HepG2 (cell line): ENCODE measurements around the gene KHNYN. TPM values are rescaled to one million over a fixed set of nuclear protein-coding genes. Genes with fewer than 3 reads are reported as not detected.
A peak's percentile ranks its signal among the peaks of the same experiment; 100 is the strongest.

Experiments
- ATAC-seq: fragments of 200-7000 bp; cut with Tn5 transposase; 3 replicates; pipeline ENCODE4 v1.9.1; 2020; ENCODE audit warnings: mild to moderate bottlenecking, moderate library complexity
- BruUV-seq: library from RNA; stranded (reverse); fragments of 400-500 nt; replicated peaks from 2 replicates; lab custom pipeline; 2021; lab: Mats Ljungman, UMichigan
- CTCF ChIA-PET: fragments of 300-600 bp; formaldehyde crosslinking; extraction: SDS; loops from one replicate; lab custom pipeline; 2021; ENCODE audit warnings: low total read pairs, inconsistent platforms, low intra/inter-chr PET ratio; lab: Yijun Ruan, JAX
- POLR2A ChIA-PET: fragments of 350-600 bp; sonication (Branson Sonifier 250); formaldehyde crosslinking; loops from one replicate; lab custom pipeline; 2020; ENCODE audit warnings: antibody characterized with exemption, inconsistent platforms; lab: Yijun Ruan, JAX
- DNase-seq: peaks from one replicate; pipeline ENCODE4 v3.0.0-alpha.2; 2015; ENCODE audit warnings: low spot score
- FAIRE-seq: peaks from 3 replicates; lab custom pipeline; 2011; peaks lifted over from hg19 to GRCh38; lab: Jason Lieb, UNC
- H2AFZ ChIP-seq: one replicate; pipeline ENCODE4 v1.6.1; 2011; ENCODE audit warnings: low read length, inconsistent platforms
- H3K27ac ChIP-seq: fragments of 300-600 bp; 3 replicates; pipeline ENCODE4 v1.8.0; 2011; ENCODE audit warnings: mixed run types, mild to moderate bottlenecking, mixed read lengths, low read length, inconsistent platforms; ENCODE audit not compliant: insufficient read depth; ENCODE audit errors: extremely low read length
- H3K27me3 ChIP-seq, 2 experiments: fragments of 200-600 bp in 1 of 2; 2 replicates in 1 of 2; 3 replicates in 1 of 2; pipeline versions ENCODE4 v1.6.0 to v1.8.0; 2011; ENCODE audit warnings: low read length in 2 of 2, mild to moderate bottlenecking in 2 of 2, moderate library complexity in 2 of 2, inconsistent platforms in 1 of 2; ENCODE audit not compliant: insufficient read depth in 2 of 2, control insufficient read depth in 1 of 2
- H3K36me3 ChIP-seq, 2 experiments: fragments of 200-600 bp in 1 of 2; replicated peaks in 1 of 2; 2 replicates in 1 of 2; 3 replicates in 1 of 2; pipeline versions ENCODE4 v1.5.1 to v1.8.0; 2011; ENCODE audit warnings: low read length in 2 of 2, inconsistent platforms in 1 of 2; ENCODE audit not compliant: insufficient read depth in 2 of 2, control insufficient read depth in 1 of 2
- H3K4me1 ChIP-seq: 2 replicates; pipeline ENCODE4 v1.5.1; 2012; ENCODE audit warnings: low read length, inconsistent platforms; ENCODE audit not compliant: insufficient read depth
- H3K4me2 ChIP-seq: 2 replicates; pipeline ENCODE4 v1.6.0; 2011; ENCODE audit warnings: low read depth, low read length, inconsistent platforms
- H3K4me3 ChIP-seq, 3 experiments: fragments of 200-600 bp in 1 of 3; sonication (generic), shearing (Covaris generic) in 1 of 3; replicated peaks in 1 of 3; 2 replicates each; pipeline ENCODE4 v1.5.1; 2011 to 2016; ENCODE audit warnings: low read length in 3 of 3, inconsistent platforms in 2 of 3, low read depth in 2 of 3, mild to moderate bottlenecking in 2 of 3, control low read depth in 1 of 3, mixed read lengths in 1 of 3; ENCODE audit not compliant: insufficient read depth in 1 of 3
- H3K79me2 ChIP-seq: one replicate; pipeline ENCODE4 v1.6.1; 2011; ENCODE audit warnings: low read length, inconsistent platforms; ENCODE audit not compliant: insufficient read depth
- H3K9ac ChIP-seq: 2 replicates; pipeline ENCODE4 v1.6.0; 2011; ENCODE audit warnings: mild to moderate bottlenecking, low read depth, low read length, inconsistent platforms; ENCODE audit not compliant: insufficient read depth
- H3K9me3 ChIP-seq: 2 replicates; pipeline ENCODE4 v1.5.1; 2012; ENCODE audit warnings: mild to moderate bottlenecking, low read length
- H4K20me1 ChIP-seq: 2 replicates; pipeline ENCODE4 v1.6.0; 2011; ENCODE audit warnings: inconsistent platforms, mild to moderate bottlenecking, low read length, moderate library complexity; ENCODE audit not compliant: insufficient read depth
- AGO1 ChIP-seq: fragments of 200-400 bp; formaldehyde crosslinking; IDR thresholded peaks from 2 replicates; pipeline ENCODE4 v1.6.1; 2017; ENCODE audit warnings: mild to moderate bottlenecking, low read depth, low read length, moderate library complexity; ENCODE audit not compliant: poor library complexity, severe bottlenecking
- BORCS8-MEF2B ChIP-seq: sonication (generic); formaldehyde crosslinking; IDR thresholded peaks from 2 replicates; pipeline ENCODE4 v1.8.0; 2022; ENCODE audit warnings: mild to moderate bottlenecking, missing genetic modification reagents
- GMEB2 ChIP-seq: IDR thresholded peaks from 2 replicates; pipeline ENCODE4 v1.6.1; 2016; ENCODE audit warnings: missing biosample characterization, missing genetic modification reagents, low read depth
- MYNN ChIP-seq: sonication (generic); formaldehyde crosslinking; IDR thresholded peaks from 2 replicates; pipeline ENCODE4 v1.4.0; 2020; ENCODE audit warnings: mild to moderate bottlenecking, low read depth, missing genetic modification reagents
- NFIB ChIP-seq: sonication (generic); formaldehyde crosslinking; IDR thresholded peaks from 2 replicates; pipeline ENCODE4 v1.9.0; 2021; ENCODE audit warnings: missing genetic modification reagents, mild to moderate bottlenecking, borderline replicate concordance
- RFX5 ChIP-seq: IDR thresholded peaks from 2 replicates; pipeline ENCODE4 v1.6.1; 2011; ENCODE audit warnings: low read depth, low read length, improper control_type of control experiment
- SP4 ChIP-seq: sonication (generic); formaldehyde crosslinking; IDR thresholded peaks from 2 replicates; pipeline ENCODE4 v1.8.1; 2023; ENCODE audit warnings: mild to moderate bottlenecking, missing genetic modification reagents
- SRY ChIP-seq: sonication (generic); formaldehyde crosslinking; IDR thresholded peaks from 2 replicates; pipeline ENCODE4 v1.8.0; 2022; ENCODE audit warnings: mild to moderate bottlenecking, missing genetic modification reagents
- ZFP91 ChIP-seq: sonication (generic); formaldehyde crosslinking; IDR thresholded peaks from 2 replicates; pipeline ENCODE4 v1.9.0; 2022; ENCODE audit warnings: missing genetic modification reagents, mild to moderate bottlenecking, borderline replicate concordance
- ZNF292 ChIP-seq: sonication (generic); formaldehyde crosslinking; IDR thresholded peaks from 2 replicates; pipeline ENCODE4 v1.8.1; 2022; ENCODE audit warnings: mild to moderate bottlenecking, low read depth, missing genetic modification reagents, borderline replicate concordance
- ZNF576 ChIP-seq: sonication (generic); formaldehyde crosslinking; IDR thresholded peaks from 2 replicates; pipeline ENCODE4 v1.4.0; 2020; ENCODE audit warnings: mild to moderate bottlenecking, missing genetic modification reagents
- WGBS: methylation state at CpG from one replicate; pipeline ENCODE4 v1.1.6; 2017; ENCODE audit warnings: low lambda C conversion rate; 5-methylcytosine and 5-hydroxymethylcytosine counted together
- in situ Hi-C: cut with HindIII; loops from 2 replicates; pipeline ENCODE4 v1.10.0; 2017; ENCODE audit warnings: low pct_unique_long_range_greater_than_20kb; ENCODE audit not compliant: extremely low pct_ligation_motif_present
- intact Hi-C: fragments of 100-400 bp; cut with micrococcal nuclease; formaldehyde crosslinking; loops from one replicate; pipeline ENCODE4 v1.10.0; 2022; ENCODE audit not compliant: unreplicated experiment
- polyA plus RNA-seq, 8 experiments: library from polyadenylated mRNA; depleted of rRNA in 3 of 8; stranded (reverse) in 7 of 8; unstranded in 1 of 8; fragments of >200 nt; fragmentation: Illumina TruSeq in 4 of 8; extraction: Trizol in 4 of 8; gene quantifications; 2 replicates each; pipeline versions ENCODE4 v1.2.1 to v1.2.3, GENCODE V29; 2011 to 2016; ENCODE audit warnings: low read depth in 4 of 8, missing spikeins in 1 of 8, mixed read lengths in 1 of 8; ENCODE audit not compliant: insufficient read depth in 1 of 8
- total RNA-seq, 5 experiments: library from RNA; depleted of rRNA; stranded (reverse); fragments of >200 nt; fragmentation: Illumina TruSeq; extraction: Trizol; gene quantifications; 2 replicates each; pipeline ENCODE4 v1.2.3, GENCODE V29; 2016; ENCODE audit warnings: low read depth in 1 of 5

The KHNYN gene
- total and polyA plus RNA-seq, 2 of the 13 experiments (the other 11 are each of a cell fraction or from before 2014, with no cell fraction given) = 52.8 to 75.7 TPM

GRCh38 chr14:24415421-24416253, 14.1 kb upstream of the KHNYN start:
- ChIA-PET POLR2A (interaction anchor here (1.9 kb wide), 1 partner anchor 14 kb away, joined by 9 read pairs; the partner anchor contains the start of genes CBLN3 and KHNYN), CTCF (no interaction called here)
- in situ Hi-C loops = no loop called here

GRCh38 chr14:24416254-24416931, 13.4 kb upstream of the KHNYN start:
- POLR2A ChIA-PET = no interaction called here

More at GRCh38 chr14:24415421-24416253, 14.1 kb upstream of the KHNYN start:
- H3K9ac ChIP-seq = no peak overlapping the region
- H3K4me1 ChIP-seq = no peaks in the 10 kb centered on the region
- WGBS = 72% methylated on average over 25 of the region's 25 CpGs
- DNase-seq (no peak), FAIRE-seq (no peak), ATAC-seq (no peak)
- no TSS peak for BruUV-seq
- TF ChIP-seq BORCS8-MEF2B (CRISPR knock-in tag) = 0 out of 2 replicates have a peak, but pooled peaks have one; percentile 34
- TF ChIP-seq SRY (CRISPR knock-in tag) = 0 out of 2 replicates have a peak, but pooled peaks have one; percentile 41
- no peak for TF ChIP-seq RFX5
- TF ChIP-seq ZNF576 (CRISPR knock-in tag) = 0 out of 2 replicates have a peak, but pooled peaks have one; percentile 62
- H2AFZ ChIP-seq = no peak overlapping the region
- H3K4me2 ChIP-seq = no peak overlapping the region
- H3K27ac ChIP-seq = no peak overlapping the region
- no peaks in the 10 kb centered on the region for H3K79me2 ChIP-seq
- H3K27me3 ChIP-seq = peaks cover 0 to 7% of the 10 kb centered on the region in 2 experiments; a peak in 2 of 5 replicates
- intact Hi-C loops = no loop called here
- no peaks in the 10 kb centered on the region for H3K36me3 ChIP-seq
- no peaks in the 10 kb centered on the region for H3K9me3 ChIP-seq
- H4K20me1 ChIP-seq = no peaks in the 10 kb centered on the region
- no peak overlapping the region for H3K4me3 ChIP-seq

More at GRCh38 chr14:24416254-24416931, 13.4 kb upstream of the KHNYN start:
- in situ Hi-C loops = no loop called here
- no peaks in the 10 kb centered on the region for H3K79me2 ChIP-seq
- no peaks in the 10 kb centered on the region for H3K9me3 ChIP-seq
- H2AFZ ChIP-seq = no peak overlapping the region
- H3K27me3 ChIP-seq = peaks cover 0 to 7% of the 10 kb centered on the region in 2 experiments; a peak in 1 of 5 replicates
- ATAC-seq (no peak), FAIRE-seq (no peak), DNase-seq (no peak)
- no TSS peak for BruUV-seq
- no peaks in the 10 kb centered on the region for H4K20me1 ChIP-seq
- CTCF ChIA-PET = no interaction called here
- no peak overlapping the region for H3K9ac ChIP-seq
- H3K4me1 ChIP-seq = no peaks in the 10 kb centered on the region
- no peaks in the 10 kb centered on the region for H3K36me3 ChIP-seq
- 62% methylated on average over 17 of the region's 19 CpGs for WGBS
- TF ChIP-seq GMEB2 (CRISPR knock-in tag) = no peak
- peak; percentile 41; the same call in 1 of the 2 replicates for TF ChIP-seq ZFP91 (CRISPR knock-in tag)
- peak; percentile 17 for TF ChIP-seq AGO1
- peak; percentile 21; the same call in 1 of the 2 replicates for TF ChIP-seq SP4 (CRISPR knock-in tag)
- 0 out of 2 replicates have a peak, but pooled peaks have one; percentile 77 for TF ChIP-seq NFIB (CRISPR knock-in tag)
- TF ChIP-seq ZNF292 (CRISPR knock-in tag) = 0 out of 2 replicates have a peak, but pooled peaks have one; percentile 24
- TF ChIP-seq MYNN (CRISPR knock-in tag) = no peak
- no peak overlapping the region for H3K4me3 ChIP-seq
- no peak overlapping the region for H3K4me2 ChIP-seq
- intact Hi-C loops = no loop called here
- H3K27ac ChIP-seq = no peak overlapping the region
